SK-N-MC (cell line): ENCODE data around the gene LIMK1.

Experiments
- EZH2 ChIP-seq: fragments of 200-600 bp; sonication (generic); IDR thresholded peaks from one replicate; pipeline ENCODE4 v1.6.1; 2017; ENCODE audit warnings: antibody characterized with exemption
- POLR2AphosphoS5 ChIP-seq: IDR thresholded peaks from 2 replicates; pipeline ENCODE4 v1.6.1; 2012; ENCODE audit warnings: mild to moderate bottlenecking, low read depth, low read length, borderline replicate concordance

- no peak for TF ChIP-seq EZH2
- no peak for TF ChIP-seq POLR2AphosphoS5
These were observed 31.8 kb upstream of the LIMK1 start for GRCh38 chr7:74051629-74052410.
